ENCODE results near the gene RNU2-1.
"Not testable (repeated sequence)": the region's sequence is repeated elsewhere in the genome, so short reads cannot be mapped to it uniquely, and the experiment has no call there.

RNU2-1 gene

DNA sequence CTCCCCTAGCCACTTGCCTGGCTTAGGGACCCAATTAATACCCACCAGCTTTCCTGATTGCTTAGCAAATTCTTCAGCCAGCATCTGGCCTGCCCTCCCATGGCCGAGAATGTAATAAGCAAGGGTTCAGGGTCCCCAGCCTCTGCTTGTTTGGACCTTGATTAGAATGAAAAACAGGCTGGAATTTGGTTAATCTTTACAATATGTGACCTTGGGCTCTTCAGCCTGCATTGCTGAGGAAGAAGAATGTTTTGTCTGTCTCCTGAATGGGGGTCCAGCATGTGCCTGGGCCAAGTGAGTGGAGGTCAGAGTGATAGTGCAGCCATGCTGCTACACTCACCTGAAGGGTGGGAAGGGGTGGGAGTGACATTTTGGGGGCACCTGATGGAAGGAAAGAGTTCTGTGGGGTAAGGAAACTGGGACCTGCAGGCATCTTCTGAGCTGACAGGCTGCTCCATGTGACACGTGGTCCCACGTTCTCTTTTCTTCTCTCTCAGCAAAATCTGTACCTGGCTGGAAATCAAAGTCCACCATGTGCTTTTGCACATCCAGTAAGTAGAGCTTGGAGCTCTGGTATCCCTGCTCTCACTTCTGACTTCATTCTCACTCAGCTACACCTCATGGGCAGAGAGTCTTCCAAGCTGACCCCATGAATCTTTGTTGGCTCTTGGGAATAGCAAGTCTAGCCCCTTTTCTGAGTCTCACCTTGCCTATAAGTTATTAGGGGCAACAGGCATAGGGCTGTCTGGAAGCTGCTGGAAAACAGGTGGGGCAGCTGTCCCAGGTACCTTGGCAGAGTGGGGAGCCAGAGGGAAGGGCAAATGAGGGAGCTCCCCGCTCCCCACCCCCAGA, 16.8 kb downstream of the RNU2-1 start:
- no peak for DNase-seq (ENCODE audit: extremely low read depth in 1 of 2, low read depth in 1 of 2)

GRCh38 chr17:43216369-43216761, 17.4 kb downstream of the RNU2-1 start:
- DNase-seq (ENCODE audit: extremely low read depth in 1 of 2, low read depth in 1 of 2) = no peak

DNA sequence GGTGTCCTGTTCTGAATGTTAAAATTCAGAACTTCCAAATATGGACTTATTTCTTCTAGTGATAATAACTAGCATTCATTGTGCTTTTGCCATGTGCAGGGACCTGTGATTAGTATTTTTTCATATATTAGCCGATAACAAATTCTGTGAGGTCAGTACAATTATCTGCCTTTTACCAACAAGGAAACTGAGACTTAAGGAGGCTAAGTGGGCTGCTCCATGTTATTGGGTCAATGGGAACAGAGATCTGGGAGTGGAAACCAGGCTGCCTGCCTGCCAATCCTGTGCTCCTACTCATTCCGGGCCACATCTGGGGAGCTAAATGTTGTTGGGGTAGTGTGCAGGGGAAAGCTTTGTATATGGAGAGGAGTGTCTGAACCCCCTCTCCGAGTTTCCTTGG, 18.4 kb downstream of the RNU2-1 start:
- no peak for DNase-seq (ENCODE audit: extremely low read depth in 1 of 2, low read depth in 1 of 2)

- DNase-seq (ENCODE audit: extremely low read depth in 1 of 2, low read depth in 1 of 2) = no peak
These were observed 20.2 kb downstream of the RNU2-1 start for GRCh38 chr17:43213545-43213944.

GRCh38 chr17:43212641-43213490, 20.9 kb downstream of the RNU2-1 start:
- no peak for DNase-seq (ENCODE audit: extremely low read depth in 1 of 2, low read depth in 1 of 2)

GRCh38 chr17:43211480-43212402, 22.0 kb downstream of the RNU2-1 start, which contains the start of gene TMEM106A:
TMEM106A (plus strand) TSS chr17:43211875; CDS start chr17:43213042, 1,167 bp downstream.
- peak; percentile 45 to 59 for DNase-seq (ENCODE audit: extremely low read depth in 1 of 2, low read depth in 1 of 2)

- DNase-seq (ENCODE audit: extremely low read depth in 1 of 2, low read depth in 1 of 2) = no peak
These were observed 22.7 kb downstream of the RNU2-1 start for GRCh38 chr17:43211123-43211479.

DNA sequence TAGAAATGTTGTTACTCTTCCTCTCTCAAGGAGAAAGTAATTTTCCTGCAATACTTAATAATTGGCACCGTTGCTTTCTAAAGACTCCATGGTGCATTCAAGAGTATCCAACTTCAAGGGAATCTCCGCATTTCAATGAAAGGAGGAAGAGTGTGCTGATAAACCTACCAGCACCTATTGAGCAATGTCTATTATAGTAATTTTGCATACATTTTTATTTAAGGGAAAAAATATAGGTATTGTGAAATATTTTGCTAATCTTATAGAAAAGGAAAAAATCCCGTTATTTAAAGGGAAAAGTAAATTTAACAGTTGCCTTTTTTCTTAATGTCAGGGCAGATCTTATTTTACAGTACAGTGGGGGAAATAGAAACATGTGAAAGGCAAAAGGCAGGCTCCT, 23.2 kb downstream of the RNU2-1 start:
- no peak for DNase-seq (ENCODE audit: extremely low read depth in 1 of 2, low read depth in 1 of 2)

GRCh38 chr17:43203013-43203412, 30.8 kb downstream of the RNU2-1 start:
- not testable (repeated sequence) for DNase-seq (ENCODE audit: extremely low read depth in 1 of 2, low read depth in 1 of 2)

DNA sequence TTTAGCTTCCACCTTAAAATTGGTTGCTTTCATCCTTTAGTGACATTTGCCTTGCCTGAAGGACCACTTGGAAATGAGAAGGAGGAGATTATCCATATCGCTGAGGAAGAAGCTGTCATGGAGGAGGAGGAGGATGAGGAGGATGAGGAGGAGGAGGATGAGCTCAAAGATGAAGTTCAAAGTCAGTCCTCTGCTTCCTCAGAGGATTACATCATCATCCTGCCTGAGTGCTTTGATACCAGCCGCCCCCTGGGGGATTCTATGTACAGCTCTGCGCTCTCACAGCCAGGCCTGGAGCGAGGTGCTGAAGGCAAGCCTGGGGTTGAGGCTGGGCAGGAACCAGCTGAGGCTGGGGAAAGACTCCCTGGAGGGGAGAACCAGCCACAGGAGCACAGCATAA, 33.6 kb downstream of the RNU2-1 start:
- DNase-seq (ENCODE audit: extremely low read depth in 1 of 2, low read depth in 1 of 2) = no peak

- DNase-seq (ENCODE audit: extremely low read depth in 1 of 2, low read depth in 1 of 2) = no peak
These were observed 34.1 kb downstream of the RNU2-1 start for GRCh38 chr17:43199633-43200032.

- DNase-seq (ENCODE audit: extremely low read depth in 1 of 2, low read depth in 1 of 2) = no peak
These were observed 40.5 kb downstream of the RNU2-1 start for GRCh38 chr17:43193251-43193650.

DNA sequence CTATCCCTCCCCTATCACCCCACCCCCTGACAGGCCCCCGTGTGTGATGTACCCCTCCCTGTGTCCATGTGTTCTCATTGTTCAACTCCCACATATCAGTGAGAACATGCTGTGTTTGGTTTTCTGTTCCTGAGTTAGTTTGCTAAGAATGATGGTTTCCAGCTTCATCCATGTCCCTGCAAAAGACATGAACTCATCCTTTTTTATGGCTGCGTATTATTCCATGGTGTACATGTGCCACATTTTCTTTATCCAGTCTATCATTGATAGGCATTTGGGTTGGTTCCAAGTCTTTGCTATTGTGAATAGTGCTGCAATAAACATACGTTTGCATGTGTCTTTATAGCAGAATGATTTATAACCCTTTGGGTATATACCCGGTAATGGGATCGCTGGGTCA, 47.1 kb downstream of the RNU2-1 start:
- DNase-seq (ENCODE audit: extremely low read depth in 1 of 2, low read depth in 1 of 2) = not testable (repeated sequence)

GRCh38 chr17:43183921-43184320, 49.9 kb downstream of the RNU2-1 start:
- DNase-seq (ENCODE audit: extremely low read depth in 1 of 2, low read depth in 1 of 2) = no peak

All from activated CD8-positive, alpha-beta memory T cell treated with anti-CD3 and anti-CD28 coated beads for 1 hour (primary cell).